ENCODE results near the gene FOXR1.
"Not testable (repeated sequence)": the region's sequence is repeated elsewhere in the genome, so short reads cannot be mapped to it uniquely, and the experiment has no call there.

DNA sequence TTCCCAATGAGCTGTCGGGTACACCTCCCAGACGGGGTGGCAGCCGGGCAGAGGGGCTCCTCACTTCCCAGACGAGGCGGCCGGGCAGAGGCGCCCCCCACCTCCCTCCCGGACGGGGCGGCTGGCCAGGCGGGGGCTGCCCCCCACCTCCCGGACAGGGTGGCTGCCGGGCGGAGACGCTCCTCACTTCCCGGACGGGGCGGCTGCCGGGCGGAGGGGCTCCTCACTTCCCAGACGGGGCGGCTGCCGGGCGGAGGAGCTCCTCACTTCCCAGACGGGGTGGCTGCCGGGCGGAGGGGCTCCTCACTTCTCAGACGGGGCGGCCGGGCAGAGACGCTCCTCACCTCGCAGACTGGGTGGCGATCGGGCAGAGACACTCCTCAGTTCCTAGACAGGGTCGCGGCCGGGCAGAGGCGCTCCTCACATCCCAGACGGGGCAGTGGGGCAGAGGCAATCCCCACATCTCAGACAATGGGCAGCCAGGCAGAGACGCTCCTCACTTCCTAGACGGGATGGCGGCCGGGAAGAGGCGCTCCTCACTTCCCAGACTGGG, 20.0 kb downstream of the FOXR1 start:
- TF ChIP-seq TAF1 (IDR thresholded peaks at IDR 0.05; ENCODE audit: borderline replicate concordance, low read depth, low read length); POLR2A (IDR thresholded peaks at IDR 0.05; ENCODE audit: low read depth, low read length); POLR2AphosphoS5 (IDR thresholded peaks at IDR 0.05; ENCODE audit: low read depth, low read length): not testable (repeated sequence)

Measured in GM12892 (cell line).